NCI-H2171 (cell line): ENCODE data around the gene CAMTA1.

Experiments used
- DNase-seq: peaks from one replicate; lab custom pipeline; 2025; lab: John Stamatoyannopoulos, UW

Gene CAMTA1

GRCh38 chr1:7256526-7256925, 471.3 kb downstream of the CAMTA1 start:
- DNase-seq, result no peak

GRCh38 chr1:7257225-7257624, 472.0 kb downstream of the CAMTA1 start:
- no peak for DNase-seq

- DNase-seq, result no peak
Observed at GRCh38 chr1:7258589-7259135, 473.4 kb downstream of the CAMTA1 start.

GRCh38 chr1:7259955-7260354, 474.7 kb downstream of the CAMTA1 start:
- no peak for DNase-seq

- no peak for DNase-seq
Observed at GRCh38 chr1:7261490-7261889, 476.2 kb downstream of the CAMTA1 start.

- peak; percentile 88 for DNase-seq
Observed at GRCh38 chr1:7262611-7263010, 477.4 kb downstream of the CAMTA1 start.

- no peak for DNase-seq
Observed at GRCh38 chr1:7263021-7263960, 478.0 kb downstream of the CAMTA1 start.

- no peak for DNase-seq
Observed at GRCh38 chr1:7264101-7264500, 478.8 kb downstream of the CAMTA1 start.

GRCh38 chr1:7265771-7266371, 480.6 kb downstream of the CAMTA1 start:
- DNase-seq, result no peak

GRCh38 chr1:7266561-7266960, 481.3 kb downstream of the CAMTA1 start:
- no peak for DNase-seq

GRCh38 chr1:7267493-7267892, 482.2 kb downstream of the CAMTA1 start:
- DNase-seq, result no peak

GRCh38 chr1:7268983-7269382, 483.7 kb downstream of the CAMTA1 start:
- no peak for DNase-seq

- no peak for DNase-seq
Observed at GRCh38 chr1:7269525-7269924, 484.3 kb downstream of the CAMTA1 start.

GRCh38 chr1:7274256-7274655, 489.0 kb downstream of the CAMTA1 start:
- DNase-seq, result no peak

- peak; percentile 42 for DNase-seq
Observed at GRCh38 chr1:7278045-7278444, 492.8 kb downstream of the CAMTA1 start.

GRCh38 chr1:7278827-7279765, 493.8 kb downstream of the CAMTA1 start:
- DNase-seq, result peak; percentile 62

GRCh38 chr1:7279769-7280168, 494.5 kb downstream of the CAMTA1 start:
- DNase-seq, result no peak

GRCh38 chr1:7280347-7280960, 495.2 kb downstream of the CAMTA1 start:
- DNase-seq, result no peak

- no peak for DNase-seq
Observed at GRCh38 chr1:7281821-7282220, 496.6 kb downstream of the CAMTA1 start.

GRCh38 chr1:7284839-7285435, 499.7 kb downstream of the CAMTA1 start:
- no peak for DNase-seq

- no peak for DNase-seq
Observed at GRCh38 chr1:7285856-7286454, 500.7 kb downstream of the CAMTA1 start.
